HepG2 (cell line): ENCODE results near the gene PRCD. TPM values are rescaled to one million over a fixed set of nuclear protein-coding genes. Genes with fewer than 3 reads are reported as not detected.

ENCODE experiments used
- ATAD3A ChIP-seq: sonication (generic); formaldehyde crosslinking; IDR thresholded peaks from 2 replicates; pipeline ENCODE4 v1.4.0; 2020; ENCODE audit warnings: missing genetic modification reagents
- GTF2F1 ChIP-seq: fragments of 150-350 bp; IDR thresholded peaks from 2 replicates; pipeline ENCODE4 v1.6.1; 2014; ENCODE audit warnings: low read length
- ISL2 ChIP-seq: sonication (generic); formaldehyde crosslinking; IDR thresholded peaks from 2 replicates; pipeline ENCODE4 v1.5.0; 2020; ENCODE audit warnings: missing genetic modification reagents
- MYNN ChIP-seq: sonication (generic); formaldehyde crosslinking; IDR thresholded peaks from 2 replicates; pipeline ENCODE4 v1.4.0; 2020; ENCODE audit warnings: mild to moderate bottlenecking, low read depth, missing genetic modification reagents
- NFE2 ChIP-seq: sonication (generic); formaldehyde crosslinking; IDR thresholded peaks from 2 replicates; pipeline ENCODE4 v1.4.0; 2020; ENCODE audit warnings: missing genetic modification reagents
- TEAD3 ChIP-seq: optimal IDR thresholded peaks from 2 replicates; pipeline ENCODE3; 2016; ENCODE audit warnings: borderline replicate concordance
- TFE3 ChIP-seq: IDR thresholded peaks from 2 replicates; pipeline ENCODE4 v1.6.1; 2016
- TRAFD1 ChIP-seq: sonication (generic); formaldehyde crosslinking; IDR thresholded peaks from 2 replicates; pipeline ENCODE4 v1.5.1; 2020; ENCODE audit warnings: missing genetic modification reagents, mild to moderate bottlenecking, borderline replicate concordance
- ZBTB42 ChIP-seq: sonication (generic); formaldehyde crosslinking; IDR thresholded peaks from 2 replicates; pipeline ENCODE4 v1.5.0; 2020; ENCODE audit warnings: mild to moderate bottlenecking, missing genetic modification reagents
- ZNF207 ChIP-seq: fragments of 450-650 bp; IDR thresholded peaks from 2 replicates; pipeline ENCODE4 v1.6.1; 2016; ENCODE audit warnings: antibody characterized with exemption, borderline replicate concordance
- ZNF33A ChIP-seq: sonication (generic); formaldehyde crosslinking; IDR thresholded peaks from 2 replicates; pipeline ENCODE4 v1.5.1; 2020; ENCODE audit warnings: missing genetic modification reagents, mild to moderate bottlenecking, moderate library complexity, borderline replicate concordance
- ZNF652 ChIP-seq: IDR thresholded peaks from 2 replicates; pipeline ENCODE4 v1.6.1; 2016; ENCODE audit warnings: low read depth, borderline replicate concordance
- ZNF841 ChIP-seq: sonication (generic); formaldehyde crosslinking; IDR thresholded peaks from 2 replicates; pipeline ENCODE4 v1.8.1; 2023; ENCODE audit warnings: missing genetic modification reagents, borderline replicate concordance
- polyA plus RNA-seq, 8 experiments: library from polyadenylated mRNA; depleted of rRNA in 3 of 8; stranded (reverse) in 7 of 8; unstranded in 1 of 8; fragments of >200 nt; fragmentation: Illumina TruSeq in 4 of 8; extraction: Trizol in 4 of 8; gene quantifications; 2 replicates each; pipeline versions ENCODE4 v1.2.1 to v1.2.3, GENCODE V29; 2011 to 2016; ENCODE audit warnings: low read depth in 4 of 8, missing spikeins in 1 of 8, mixed read lengths in 1 of 8; ENCODE audit not compliant: insufficient read depth in 1 of 8
- total RNA-seq, 5 experiments: library from RNA; depleted of rRNA; stranded (reverse); fragments of >200 nt; fragmentation: Illumina TruSeq; extraction: Trizol; gene quantifications; 2 replicates each; pipeline ENCODE4 v1.2.3, GENCODE V29; 2016; ENCODE audit warnings: low read depth in 1 of 5
- TF ChIP-seq, protein P1 (sequence below): sonication (generic); formaldehyde crosslinking; IDR thresholded peaks from 2 replicates; pipeline ENCODE4 v1.5.0; 2020; ENCODE audit warnings: mild to moderate bottlenecking, missing genetic modification reagents, borderline replicate concordance
- TF ChIP-seq, protein P2 (sequence below): sonication (generic); formaldehyde crosslinking; IDR thresholded peaks from 2 replicates; pipeline ENCODE4 v1.5.0; 2020; ENCODE audit warnings: missing genetic modification reagents

Gene PRCD
- total and polyA plus RNA-seq, 2 of the 13 experiments (the other 11 are each of a cell fraction or from before 2014, with no cell fraction given) = 0.51 TPM; not detected in 1

DNA sequence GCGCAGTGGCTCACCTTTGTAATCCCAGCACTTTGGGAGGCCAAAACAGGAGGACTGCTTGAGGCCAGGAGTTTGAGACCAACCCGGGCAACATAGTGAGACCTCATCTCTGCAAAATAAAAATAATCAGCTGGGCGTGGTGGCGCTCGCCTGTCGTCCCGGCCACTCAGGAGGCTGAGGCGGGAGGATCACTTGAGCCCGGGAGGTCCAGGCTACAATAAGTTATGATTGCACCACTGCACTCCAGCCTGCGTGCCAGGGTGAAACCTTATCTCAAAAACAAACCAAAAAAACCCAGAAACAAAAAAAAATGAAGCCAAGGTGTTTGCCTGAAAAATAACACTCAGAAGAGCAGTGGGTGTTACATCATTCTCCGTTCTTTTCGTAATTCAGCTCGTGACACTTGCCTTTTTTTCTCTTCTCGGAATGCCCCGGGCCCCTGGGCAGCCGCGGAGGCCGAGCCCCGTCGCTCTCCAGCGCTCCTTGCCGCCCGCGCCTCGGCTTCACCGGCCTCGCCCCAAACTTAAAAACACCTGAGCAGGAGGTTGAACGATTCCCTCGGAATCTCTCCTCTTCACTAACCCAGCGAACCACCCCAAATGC is 17.0 kb downstream of the PRCD start (continued):
- TF ChIP-seq TRAFD1 (CRISPR knock-in tag) (no peak), GTF2F1 (no peak), NFE2 (no peak), ZNF33A (CRISPR knock-in tag) (0 out of 2 replicates have a peak, but pooled peaks have one; percentile 56), ISL2 (CRISPR knock-in tag) (no peak), TFE3 (CRISPR knock-in tag) (peak; percentile 79; the same call in 1 of the 2 replicates), ATAD3A (CRISPR knock-in tag) (no peak), ZNF652 (CRISPR knock-in tag) (no peak), ZNF207 (no peak), ZBTB42 (CRISPR knock-in tag) (0 out of 2 replicates have a peak, but pooled peaks have one; percentile 24), ZNF841 (CRISPR knock-in tag) (no peak), TEAD3 (CRISPR knock-in tag) (peak; percentile 45), MYNN (CRISPR knock-in tag) (no peak; the same call in 1 of the 2 replicates)
- TF ChIP-seq, protein P1, sequence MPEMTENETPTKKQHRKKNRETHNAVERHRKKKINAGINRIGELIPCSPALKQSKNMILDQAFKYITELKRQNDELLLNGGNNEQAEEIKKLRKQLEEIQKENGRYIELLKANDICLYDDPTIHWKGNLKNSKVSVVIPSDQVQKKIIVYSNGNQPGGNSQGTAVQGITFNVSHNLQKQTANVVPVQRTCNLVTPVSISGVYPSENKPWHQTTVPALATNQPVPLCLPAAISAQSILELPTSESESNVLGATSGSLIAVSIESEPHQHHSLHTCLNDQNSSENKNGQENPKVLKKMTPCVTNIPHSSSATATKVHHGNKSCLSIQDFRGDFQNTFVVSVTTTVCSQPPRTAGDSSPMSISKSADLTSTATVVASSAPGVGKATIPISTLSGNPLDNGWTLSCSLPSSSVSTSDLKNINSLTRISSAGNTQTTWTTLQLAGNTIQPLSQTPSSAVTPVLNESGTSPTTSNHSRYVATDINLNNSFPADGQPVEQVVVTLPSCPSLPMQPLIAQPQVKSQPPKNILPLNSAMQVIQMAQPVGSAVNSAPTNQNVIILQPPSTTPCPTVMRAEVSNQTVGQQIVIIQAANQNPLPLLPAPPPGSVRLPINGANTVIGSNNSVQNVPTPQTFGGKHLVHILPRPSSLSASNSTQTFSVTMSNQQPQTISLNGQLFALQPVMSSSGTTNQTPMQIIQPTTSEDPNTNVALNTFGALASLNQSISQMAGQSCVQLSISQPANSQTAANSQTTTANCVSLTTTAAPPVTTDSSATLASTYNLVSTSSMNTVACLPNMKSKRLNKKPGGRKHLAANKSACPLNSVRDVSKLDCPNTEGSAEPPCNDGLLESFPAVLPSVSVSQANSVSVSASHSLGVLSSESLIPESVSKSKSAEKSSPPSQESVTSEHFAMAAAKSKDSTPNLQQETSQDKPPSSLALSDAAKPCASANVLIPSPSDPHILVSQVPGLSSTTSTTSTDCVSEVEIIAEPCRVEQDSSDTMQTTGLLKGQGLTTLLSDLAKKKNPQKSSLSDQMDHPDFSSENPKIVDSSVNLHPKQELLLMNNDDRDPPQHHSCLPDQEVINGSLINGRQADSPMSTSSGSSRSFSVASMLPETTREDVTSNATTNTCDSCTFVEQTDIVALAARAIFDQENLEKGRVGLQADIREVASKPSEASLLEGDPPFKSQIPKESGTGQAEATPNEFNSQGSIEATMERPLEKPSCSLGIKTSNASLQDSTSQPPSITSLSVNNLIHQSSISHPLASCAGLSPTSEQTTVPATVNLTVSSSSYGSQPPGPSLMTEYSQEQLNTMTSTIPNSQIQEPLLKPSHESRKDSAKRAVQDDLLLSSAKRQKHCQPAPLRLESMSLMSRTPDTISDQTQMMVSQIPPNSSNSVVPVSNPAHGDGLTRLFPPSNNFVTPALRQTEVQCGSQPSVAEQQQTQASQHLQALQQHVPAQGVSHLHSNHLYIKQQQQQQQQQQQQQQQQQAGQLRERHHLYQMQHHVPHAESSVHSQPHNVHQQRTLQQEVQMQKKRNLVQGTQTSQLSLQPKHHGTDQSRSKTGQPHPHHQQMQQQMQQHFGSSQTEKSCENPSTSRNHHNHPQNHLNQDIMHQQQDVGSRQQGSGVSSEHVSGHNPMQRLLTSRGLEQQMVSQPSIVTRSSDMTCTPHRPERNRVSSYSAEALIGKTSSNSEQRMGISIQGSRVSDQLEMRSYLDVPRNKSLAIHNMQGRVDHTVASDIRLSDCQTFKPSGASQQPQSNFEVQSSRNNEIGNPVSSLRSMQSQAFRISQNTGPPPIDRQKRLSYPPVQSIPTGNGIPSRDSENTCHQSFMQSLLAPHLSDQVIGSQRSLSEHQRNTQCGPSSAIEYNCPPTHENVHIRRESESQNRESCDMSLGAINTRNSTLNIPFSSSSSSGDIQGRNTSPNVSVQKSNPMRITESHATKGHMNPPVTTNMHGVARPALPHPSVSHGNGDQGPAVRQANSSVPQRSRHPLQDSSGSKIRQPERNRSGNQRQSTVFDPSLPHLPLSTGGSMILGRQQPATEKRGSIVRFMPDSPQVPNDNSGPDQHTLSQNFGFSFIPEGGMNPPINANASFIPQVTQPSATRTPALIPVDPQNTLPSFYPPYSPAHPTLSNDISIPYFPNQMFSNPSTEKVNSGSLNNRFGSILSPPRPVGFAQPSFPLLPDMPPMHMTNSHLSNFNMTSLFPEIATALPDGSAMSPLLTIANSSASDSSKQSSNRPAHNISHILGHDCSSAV = no peak
- TF ChIP-seq, protein P2, sequence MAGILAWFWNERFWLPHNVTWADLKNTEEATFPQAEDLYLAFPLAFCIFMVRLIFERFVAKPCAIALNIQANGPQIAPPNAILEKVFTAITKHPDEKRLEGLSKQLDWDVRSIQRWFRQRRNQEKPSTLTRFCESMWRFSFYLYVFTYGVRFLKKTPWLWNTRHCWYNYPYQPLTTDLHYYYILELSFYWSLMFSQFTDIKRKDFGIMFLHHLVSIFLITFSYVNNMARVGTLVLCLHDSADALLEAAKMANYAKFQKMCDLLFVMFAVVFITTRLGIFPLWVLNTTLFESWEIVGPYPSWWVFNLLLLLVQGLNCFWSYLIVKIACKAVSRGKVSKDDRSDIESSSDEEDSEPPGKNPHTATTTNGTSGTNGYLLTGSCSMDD (CRISPR knock-in tag) = no peak
